Natural killer cell (primary cell): ENCODE measurements around the gene ADSS1. TPM values are rescaled to one million over a fixed set of nuclear protein-coding genes. Genes with fewer than 3 reads are reported as not detected.

ENCODE experiments used
- ATAC-seq, 3 donors: fragments of 150-1000 bp in 2 of 3; fragments of 200-7000 bp in 1 of 3; cut with Tn5 transposase; 1 replicate in 1 of 3; 2 replicates in 2 of 3; pipeline ENCODE4 v1.10.0; 2021; ENCODE audit warnings: mild to moderate bottlenecking in 2 of 3, moderate library complexity in 2 of 3
- DNase-seq, 2 donors: peaks; one replicate each; pipeline versions ENCODE4 v3.0.0 to v3.0.0-alpha.2; 2013 to 2021; ENCODE audit warnings: mixed read lengths in 1 of 2
- H3K27ac ChIP-seq: one replicate; pipeline ENCODE4 v1.5.1; 2013; ENCODE audit warnings: mild to moderate bottlenecking, low read length
- H3K27me3 ChIP-seq: one replicate; pipeline ENCODE4 v1.6.1; 2013; ENCODE audit warnings: low read length; ENCODE audit not compliant: control insufficient read depth, insufficient read depth
- H3K36me3 ChIP-seq: one replicate; pipeline ENCODE4 v1.6.1; 2013; ENCODE audit warnings: low read length; ENCODE audit not compliant: control insufficient read depth, insufficient read depth
- H3K4me1 ChIP-seq: one replicate; pipeline ENCODE4 v1.6.1; 2013; ENCODE audit warnings: low read length; ENCODE audit not compliant: control insufficient read depth, insufficient read depth
- H3K4me3 ChIP-seq: one replicate; pipeline ENCODE4 v1.5.1; 2013; ENCODE audit warnings: low read length
- H3K9me3 ChIP-seq: one replicate; pipeline ENCODE4 v1.6.1; 2013; ENCODE audit warnings: low read length; ENCODE audit not compliant: control insufficient read depth, insufficient read depth
- H3K27ac Mint-ChIP-seq, 2 donors: one replicate each; pipeline ENCODE4 v1.8.0; 2022; ENCODE audit warnings: mild to moderate bottlenecking in 2 of 2, mixed read lengths in 2 of 2, moderate library complexity in 1 of 2
- H3K27me3 Mint-ChIP-seq, 2 donors: one replicate each; pipeline ENCODE4 v1.8.0; 2022; ENCODE audit warnings: low read depth in 2 of 2, mixed read lengths in 2 of 2
- H3K36me3 Mint-ChIP-seq: one replicate; pipeline ENCODE4 v1.8.0; 2022; ENCODE audit warnings: mixed read lengths
- H3K4me1 Mint-ChIP-seq, 2 donors: one replicate each; pipeline ENCODE4 v1.8.0; 2022; ENCODE audit warnings: mixed read lengths in 2 of 2
- H3K4me3 Mint-ChIP-seq: one replicate; pipeline ENCODE4 v1.8.0; 2022; ENCODE audit warnings: mild to moderate bottlenecking, moderate library complexity, mixed read lengths
- H3K9me3 Mint-ChIP-seq, 2 donors: one replicate each; pipeline ENCODE4 v1.8.0; 2022; ENCODE audit warnings: mixed read lengths in 2 of 2
- CTCF ChIP-seq: fragments of 200-600 bp; IDR thresholded peaks from one replicate; pipeline ENCODE4 v1.8.0; 2022; ENCODE audit warnings: antibody characterized with exemption
- WGBS: methylation state at CpG from one replicate; pipeline ENCODE4 v1.1.7; 2013; ENCODE audit warnings: missing lambda C conversion rate; ENCODE audit not compliant: insufficient coverage; 5-methylcytosine and 5-hydroxymethylcytosine counted together
- intact Hi-C: fragments of 100-400 bp; cut with micrococcal nuclease; formaldehyde crosslinking; loops from one replicate; pipeline ENCODE4 v1.14.2; 2022
- total RNA-seq, 4 donors: library from RNA; stranded (reverse); fragments of 120-200 nt in 1 of 4; gene quantifications; one replicate each; pipeline versions ENCODE4 v1.2.3 to v1.2.4, GENCODE V29; 2013 to 2022

Gene ADSS1
- total RNA-seq, 3 donors from 2014 or later (not counting 1 experiment from before 2014, with no cell fraction given), result 2.1 to 2.7 (median 2.5) TPM

- Mint-ChIP-seq H3K36me3 (no peaks in the 10 kb centered on the region), H3K27ac (no peak overlapping the region), H3K9me3 (no peaks in the 10 kb centered on the region), H3K27me3 (no peaks in the 10 kb centered on the region), H3K4me1 (peaks cover 5 to 11% of the 10 kb centered on the region in 2 donors), H3K4me3 (no peak overlapping the region)
- no peak for ATAC-seq
- Histone ChIP-seq H3K27ac (no peak overlapping the region), H3K4me1 (peaks cover 3% of the 10 kb centered on the region), H3K36me3 (no peaks in the 10 kb centered on the region), H3K4me3 (no peak overlapping the region), H3K9me3 (no peaks in the 10 kb centered on the region), H3K27me3 (no peaks in the 10 kb centered on the region)
- intact Hi-C loops, result no loop called here
- TF ChIP-seq CTCF, result no peak
- WGBS, result 92% methylated on average over 16 of the region's 16 CpGs
- DNase-seq, result no peak
These were observed 10.0 kb upstream of the ADSS1 start for GRCh38 chr14:104714066-104714465.

DNA sequence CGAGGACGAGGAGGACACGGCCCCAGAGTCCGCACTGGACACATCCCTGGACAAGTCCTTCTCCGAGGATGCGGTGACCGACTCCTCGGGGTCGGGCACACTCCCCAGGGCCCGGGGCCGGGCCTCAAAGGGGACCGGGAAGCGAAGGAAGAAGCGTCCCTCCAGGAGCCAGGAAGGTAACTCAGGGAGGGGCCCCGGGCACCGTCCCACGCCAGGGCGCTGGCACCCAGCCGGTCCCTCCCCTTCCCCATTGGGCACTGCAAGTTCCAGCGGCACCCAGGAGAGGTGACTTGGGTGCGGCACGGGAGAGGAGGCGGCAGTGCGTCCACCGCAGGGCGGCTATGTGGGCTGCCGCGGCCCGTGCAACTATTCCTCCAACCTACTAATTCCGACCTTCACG, 9.3 kb upstream of the ADSS1 start:
- Mint-ChIP-seq H3K27ac (no peak overlapping the region), H3K4me3 (no peak overlapping the region), H3K9me3 (no peaks in the 10 kb centered on the region), H3K36me3 (no peaks in the 10 kb centered on the region), H3K4me1 (peaks cover 5 to 11% of the 10 kb centered on the region in 2 donors), H3K27me3 (no peaks in the 10 kb centered on the region)
- Histone ChIP-seq H3K27me3 (no peaks in the 10 kb centered on the region), H3K4me1 (peaks cover 3% of the 10 kb centered on the region), H3K36me3 (no peaks in the 10 kb centered on the region), H3K9me3 (no peaks in the 10 kb centered on the region), H3K4me3 (no peak overlapping the region), H3K27ac (no peak overlapping the region)
- WGBS, result 96% methylated on average over 31 of the region's 31 CpGs
- TF ChIP-seq CTCF, result no peak
- ATAC-seq (no peak), DNase-seq (no peak)
- intact Hi-C loops, result no loop called here

- peaks cover 5 to 11% of the 10 kb centered on the region in 2 donors for H3K4me1 Mint-ChIP-seq
- Histone ChIP-seq H3K4me3 (no peak overlapping the region), H3K27ac (no peak overlapping the region), H3K27me3 (no peaks in the 10 kb centered on the region), H3K9me3 (no peaks in the 10 kb centered on the region), H3K36me3 (no peaks in the 10 kb centered on the region), H3K4me1 (peaks cover 3% of the 10 kb centered on the region)
- ATAC-seq (no peak), DNase-seq (no peak)
- H3K36me3 Mint-ChIP-seq, result no peaks in the 10 kb centered on the region
- no peak overlapping the region for H3K27ac Mint-ChIP-seq
- 94% methylated on average over 18 of the region's 18 CpGs for WGBS
- no peak for TF ChIP-seq CTCF
- H3K9me3 Mint-ChIP-seq, result no peaks in the 10 kb centered on the region
- intact Hi-C loops, result no loop called here
- H3K4me3 Mint-ChIP-seq, result no peak overlapping the region
- no peaks in the 10 kb centered on the region for H3K27me3 Mint-ChIP-seq
These were observed 8.6 kb upstream of the ADSS1 start for GRCh38 chr14:104715416-104715815.

DNA sequence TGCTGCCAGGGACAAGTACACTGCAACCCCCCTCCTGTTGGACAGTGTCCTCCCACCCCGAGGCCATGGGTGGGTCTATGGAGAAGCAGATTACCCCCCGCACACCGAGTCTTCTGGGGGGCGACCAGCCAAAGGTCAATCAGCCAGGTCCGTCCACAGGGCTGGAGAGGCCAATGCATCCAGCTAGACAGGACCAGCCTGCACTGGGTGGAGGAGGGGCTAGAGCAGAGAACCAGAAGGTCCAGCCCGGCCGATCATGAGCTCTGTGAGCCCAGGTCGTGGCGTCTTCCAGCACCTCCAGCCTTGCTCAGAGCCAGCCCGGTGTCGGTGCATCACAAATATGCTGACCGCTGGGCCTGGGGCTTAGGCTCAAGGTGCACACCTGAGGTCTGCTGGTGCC, 8.2 kb upstream of the ADSS1 start:
- TF ChIP-seq CTCF, result no peak
- Histone ChIP-seq H3K27ac (no peak overlapping the region), H3K9me3 (no peaks in the 10 kb centered on the region), H3K36me3 (no peaks in the 10 kb centered on the region), H3K4me3 (no peak overlapping the region), H3K27me3 (no peaks in the 10 kb centered on the region), H3K4me1 (peaks cover 3% of the 10 kb centered on the region)
- intact Hi-C loops, result no loop called here
- Mint-ChIP-seq H3K36me3 (no peaks in the 10 kb centered on the region), H3K27me3 (no peaks in the 10 kb centered on the region), H3K4me1 (peaks cover 5 to 11% of the 10 kb centered on the region in 2 donors), H3K4me3 (no peak overlapping the region), H3K9me3 (no peaks in the 10 kb centered on the region), H3K27ac (no peak overlapping the region)
- DNase-seq (no peak), ATAC-seq (no peak)
- 91% methylated on average over 12 of the region's 12 CpGs for WGBS
